Muscle layer of duodenum (tissue), 2 donors: ENCODE results near the gene SRSF8.
"Not testable (repeated sequence)": the region's sequence is repeated elsewhere in the genome, so short reads cannot be mapped to it uniquely, and the experiment has no call there.

ENCODE experiments used
- H3K27ac ChIP-seq: one replicate; pipeline ENCODE4 v1.7.0; 2013; ENCODE audit warnings: mild to moderate bottlenecking, low read length
- H3K27me3 ChIP-seq: one replicate; pipeline ENCODE4 v1.7.0; 2013; ENCODE audit warnings: low read depth, mild to moderate bottlenecking, control low read depth, low read length
- H3K36me3 ChIP-seq, 2 donors: one replicate each; pipeline ENCODE4 v1.7.0; 2013; ENCODE audit warnings: low read length in 2 of 2, control low read depth in 1 of 2, mild to moderate bottlenecking in 1 of 2; ENCODE audit not compliant: insufficient read depth in 2 of 2, control insufficient read depth in 1 of 2
- H3K4me1 ChIP-seq, 2 donors: one replicate each; pipeline ENCODE4 v1.7.0; 2013; ENCODE audit warnings: low read length in 2 of 2, mild to moderate bottlenecking in 2 of 2, control low read depth in 1 of 2, moderate library complexity in 1 of 2; ENCODE audit not compliant: insufficient read depth in 2 of 2, control insufficient read depth in 1 of 2
- H3K4me3 ChIP-seq, 2 donors: one replicate each; pipeline ENCODE4 v1.7.0; 2013; ENCODE audit warnings: low read length in 2 of 2, low read depth in 1 of 2, mild to moderate bottlenecking in 1 of 2
- H3K9me3 ChIP-seq, 2 donors: one replicate each; pipeline ENCODE4 v1.7.0; 2013; ENCODE audit warnings: low read length in 2 of 2, control low read depth in 1 of 2, mild to moderate bottlenecking in 1 of 2; ENCODE audit not compliant: control insufficient read depth in 1 of 2
- donor health status: healthy.

SRSF8 gene

GRCh38 chr11:95100191-95100648 lies 33.5 kb downstream of the SRSF8 start:
- peaks cover 0 to 3% of the 10 kb centered on the region in 2 donors for H3K4me1 ChIP-seq
- H3K36me3 ChIP-seq = no peaks in the 10 kb centered on the region
- no peaks in the 10 kb centered on the region for H3K9me3 ChIP-seq
- no peak overlapping the region for H3K4me3 ChIP-seq
- H3K27ac ChIP-seq = no peak overlapping the region
- no peaks in the 10 kb centered on the region for H3K27me3 ChIP-seq

- Histone ChIP-seq H3K36me3 (no peaks in the 10 kb centered on the region), H3K9me3 (no peaks in the 10 kb centered on the region), H3K4me3 (no peak overlapping the region), H3K27ac (no peak overlapping the region), H3K4me1 (peaks cover 0 to 3% of the 10 kb centered on the region in 2 donors), H3K27me3 (no peaks in the 10 kb centered on the region)
Measured at GRCh38 chr11:95100856-95101507, 34.3 kb downstream of the SRSF8 start.

GRCh38 chr11:95101935-95102334 lies 35.2 kb downstream of the SRSF8 start:
- Histone ChIP-seq H3K27me3 (no peaks in the 10 kb centered on the region), H3K4me3 (no peak overlapping the region), H3K36me3 (no peaks in the 10 kb centered on the region), H3K4me1 (no peaks in the 10 kb centered on the region), H3K27ac (no peak overlapping the region), H3K9me3 (no peaks in the 10 kb centered on the region)

- Histone ChIP-seq H3K36me3 (no peaks in the 10 kb centered on the region), H3K27me3 (no peaks in the 10 kb centered on the region), H3K4me3 (no peak overlapping the region), H3K4me1 (no peaks in the 10 kb centered on the region), H3K9me3 (no peaks in the 10 kb centered on the region), H3K27ac (no peak overlapping the region)
Measured at GRCh38 chr11:95102733-95103132, 36.0 kb downstream of the SRSF8 start.

GRCh38 chr11:95103701-95104100 lies 37.0 kb downstream of the SRSF8 start:
- no peaks in the 10 kb centered on the region for H3K9me3 ChIP-seq
- H3K27me3 ChIP-seq = no peaks in the 10 kb centered on the region
- H3K27ac ChIP-seq = no peak overlapping the region
- no peaks in the 10 kb centered on the region for H3K36me3 ChIP-seq
- H3K4me1 ChIP-seq = no peaks in the 10 kb centered on the region
- no peak overlapping the region for H3K4me3 ChIP-seq

- Histone ChIP-seq H3K27me3 (no peaks in the 10 kb centered on the region), H3K27ac (no peak overlapping the region), H3K9me3 (no peaks in the 10 kb centered on the region), H3K36me3 (no peaks in the 10 kb centered on the region), H3K4me3 (no peak overlapping the region), H3K4me1 (no peaks in the 10 kb centered on the region)
Measured at GRCh38 chr11:95104121-95104830, 37.6 kb downstream of the SRSF8 start.

GRCh38 chr11:95104856-95105255 lies 38.1 kb downstream of the SRSF8 start:
- no peaks in the 10 kb centered on the region for H3K27me3 ChIP-seq
- no peak overlapping the region for H3K4me3 ChIP-seq
- no peaks in the 10 kb centered on the region for H3K9me3 ChIP-seq
- H3K27ac ChIP-seq = no peak overlapping the region
- no peaks in the 10 kb centered on the region for H3K4me1 ChIP-seq
- H3K36me3 ChIP-seq = peaks cover 0 to 4% of the 10 kb centered on the region in 2 donors

GRCh38 chr11:95108159-95108611 lies 41.5 kb downstream of the SRSF8 start:
- H3K4me3 ChIP-seq = no peak overlapping the region
- H3K27ac ChIP-seq = no peak overlapping the region

GRCh38 chr11:95108671-95109551 lies 42.2 kb downstream of the SRSF8 start:
- Histone ChIP-seq H3K36me3 (peaks cover 0 to 4% of the 10 kb centered on the region in 2 donors), H3K4me1 (no peaks in the 10 kb centered on the region), H3K9me3 (no peaks in the 10 kb centered on the region), H3K27ac (peak overlapping the region; percentile 40), H3K4me3 (no peak overlapping the region), H3K27me3 (no peaks in the 10 kb centered on the region)

More at GRCh38 chr11:95108159-95108611, 41.5 kb downstream of the SRSF8 start:
- no peaks in the 10 kb centered on the region for H3K9me3 ChIP-seq
- no peaks in the 10 kb centered on the region for H3K4me1 ChIP-seq
- no peaks in the 10 kb centered on the region for H3K27me3 ChIP-seq
- peaks cover 0 to 4% of the 10 kb centered on the region in 2 donors for H3K36me3 ChIP-seq

GRCh38 chr11:95111471-95111870 lies 44.8 kb downstream of the SRSF8 start:
- H3K36me3 ChIP-seq, H3K9me3 ChIP-seq, H3K27ac ChIP-seq, H3K4me1 ChIP-seq, H3K4me3 ChIP-seq, H3K27me3 ChIP-seq: not testable (repeated sequence)

GRCh38 chr11:95111923-95112540 lies 45.3 kb downstream of the SRSF8 start:
- H3K36me3 ChIP-seq = peaks cover 0 to 4% of the 10 kb centered on the region in 2 donors
- H3K27me3 ChIP-seq = no peaks in the 10 kb centered on the region
- H3K27ac ChIP-seq = no peak overlapping the region
- H3K4me3 ChIP-seq = no peak overlapping the region
- no peaks in the 10 kb centered on the region for H3K4me1 ChIP-seq
- H3K9me3 ChIP-seq = no peaks in the 10 kb centered on the region
